NCI-H510A (cell line): ENCODE results near the gene POLR2J.

Experiments used
- DNase-seq: peaks from one replicate; lab custom pipeline; 2025; lab: John Stamatoyannopoulos, UW

The POLR2J gene

GRCh38 chr7:102436118-102436517 is 42.6 kb downstream of the POLR2J start:
- no peak for DNase-seq

- no peak for DNase-seq
These were observed 44.7 kb downstream of the POLR2J start for GRCh38 chr7:102434039-102434486.

GRCh38 chr7:102433219-102434038 is 45.3 kb downstream of the POLR2J start, which contains the start of gene ORAI2:
Gene ORAI2, plus strand, starts transcription at chr7:102433575. Its CDS starts 5,382 bp downstream, at chr7:102438957.
- no peak for DNase-seq

GRCh38 chr7:102432442-102433218 is 46.1 kb downstream of the POLR2J start:
- no peak for DNase-seq

- DNase-seq, result no peak
These were observed 47.0 kb downstream of the POLR2J start for GRCh38 chr7:102431617-102432298.

- no peak for DNase-seq
These were observed 49.4 kb downstream of the POLR2J start for GRCh38 chr7:102429141-102429899.

GRCh38 chr7:102427019-102427405 is 51.7 kb downstream of the POLR2J start:
- no peak for DNase-seq

- DNase-seq, result no peak
These were observed 52.3 kb downstream of the POLR2J start for GRCh38 chr7:102426268-102427018.

- no peak for DNase-seq
These were observed 53.0 kb downstream of the POLR2J start for GRCh38 chr7:102425639-102426267.

- no peak for DNase-seq
These were observed 53.9 kb downstream of the POLR2J start for GRCh38 chr7:102424787-102425218.

GRCh38 chr7:102424129-102424551 is 54.6 kb downstream of the POLR2J start:
- DNase-seq, result no peak
